Fibroblast of the aortic adventitia (primary cell): ENCODE results near the gene RHOC. TPM values are rescaled to one million over a fixed set of nuclear protein-coding genes. Genes with fewer than 3 reads are reported as not detected.
"Not testable (repeated sequence)": the region's sequence is repeated elsewhere in the genome, so short reads cannot be mapped to it uniquely, and the experiment has no call there.

Source experiments
- DNase-seq: peaks from one replicate; pipeline ENCODE4 v3.0.0-alpha.2; 2010; ENCODE audit warnings: low read depth
- H3K4me3 ChIP-seq: 2 replicates; pipeline ENCODE4 v1.5.1; 2011; ENCODE audit warnings: low read depth, mild to moderate bottlenecking, control low read depth, low read length, moderate library complexity
- CTCF ChIP-seq: IDR thresholded peaks from 2 replicates; pipeline ENCODE4 v1.5.1; 2011; ENCODE audit warnings: mild to moderate bottlenecking, low read length, control low read depth, inconsistent platforms; ENCODE audit not compliant: insufficient read depth
- total RNA-seq: library from RNA; depleted of rRNA; stranded (reverse); fragments of >200 nt; gene quantifications from 2 replicates; pipeline ENCODE4 v1.2.3, GENCODE V29; 2012; ENCODE audit warnings: low replicate concordance

The RHOC gene
- total RNA-seq, 1 donor, result 471 TPM

GRCh38 chr1:112735752-112736151 is 28.8 kb upstream of the RHOC start:
- no peak for TF ChIP-seq CTCF
- DNase-seq, result peak; percentile 62
- no peak overlapping the region for H3K4me3 ChIP-seq

- TF ChIP-seq CTCF, result no peak
- H3K4me3 ChIP-seq, result no peak overlapping the region
- DNase-seq, result no peak
These were observed 24.5 kb upstream of the RHOC start for GRCh38 chr1:112731451-112731850.

GRCh38 chr1:112729909-112730308 is 23.0 kb upstream of the RHOC start:
- DNase-seq, result no peak
- H3K4me3 ChIP-seq, result no peak overlapping the region
- no peak for TF ChIP-seq CTCF

- DNase-seq, H3K4me3 ChIP-seq: not testable (repeated sequence)
These were observed 22.1 kb upstream of the RHOC start for GRCh38 chr1:112729011-112729410.

- not testable (repeated sequence) for H3K4me3 ChIP-seq, DNase-seq
These were observed 21.5 kb upstream of the RHOC start for GRCh38 chr1:112728306-112728971.

GRCh38 chr1:112727716-112728115 is 20.8 kb upstream of the RHOC start:
- TF ChIP-seq CTCF, result no peak

GRCh38 chr1:112724240-112724639 is 17.3 kb upstream of the RHOC start:
- not testable (repeated sequence) for H3K4me3 ChIP-seq, DNase-seq

More at GRCh38 chr1:112727716-112728115, 20.8 kb upstream of the RHOC start:
- DNase-seq, result no peak
- H3K4me3 ChIP-seq, result no peak overlapping the region

- no peak for TF ChIP-seq CTCF
- H3K4me3 ChIP-seq, result no peak overlapping the region
- no peak for DNase-seq
These were observed 16.5 kb upstream of the RHOC start for GRCh38 chr1:112723511-112723839.
